Keratinocyte (primary cell): ENCODE data around the gene KANSL1. TPM values are rescaled to one million over a fixed set of nuclear protein-coding genes. Genes with fewer than 3 reads are reported as not detected.

Experiments used
- DNase-seq: peaks from one replicate; pipeline ENCODE4 v3.0.0-alpha.2; 2011; ENCODE audit warnings: low read depth, missing footprints, low spot score
- FAIRE-seq: peaks from 2 replicates; lab custom pipeline; 2011; peaks lifted over from hg19 to GRCh38; lab: Jason Lieb, UNC
- H2AFZ ChIP-seq: 2 replicates; pipeline ENCODE4 v1.6.0; 2012; ENCODE audit warnings: low read length, control low read depth, inconsistent platforms; ENCODE audit not compliant: control insufficient read depth
- H3K27ac ChIP-seq: 2 replicates; pipeline ENCODE4 v1.5.1; 2011; ENCODE audit warnings: low read length; ENCODE audit not compliant: control insufficient read depth, insufficient read depth
- H3K27me3 ChIP-seq: 3 replicates; pipeline ENCODE4 v1.6.0; 2011; ENCODE audit warnings: low read length; ENCODE audit not compliant: control insufficient read depth, insufficient read depth; ENCODE audit errors: extremely low read depth
- H3K36me3 ChIP-seq, 2 experiments: 2 replicates in 1 of 2; 3 replicates in 1 of 2; pipeline ENCODE4 v1.5.1; 2011; ENCODE audit warnings: low read length in 2 of 2, mild to moderate bottlenecking in 1 of 2; ENCODE audit not compliant: control insufficient read depth in 2 of 2, insufficient read depth in 2 of 2; ENCODE audit errors: extremely low read depth in 1 of 2
- H3K4me1 ChIP-seq: 3 replicates; pipeline ENCODE4 v1.5.1; 2011; ENCODE audit warnings: low read length; ENCODE audit not compliant: control insufficient read depth, insufficient read depth; ENCODE audit errors: extremely low read depth
- H3K4me2 ChIP-seq: 3 replicates; pipeline ENCODE4 v1.6.0; 2011; ENCODE audit warnings: low read depth, low read length; ENCODE audit not compliant: control insufficient read depth, insufficient read depth; ENCODE audit errors: extremely low read depth
- H3K4me3 ChIP-seq, 3 experiments: fragments of 200-600 bp in 1 of 3; sonication (generic) in 1 of 3; 2 replicates in 2 of 3; 3 replicates in 1 of 3; pipeline ENCODE4 v1.5.1; 2011 to 2016; ENCODE audit warnings: low read length in 3 of 3, mild to moderate bottlenecking in 3 of 3, control low read depth in 2 of 3, inconsistent platforms in 1 of 3, low read depth in 1 of 3, mixed read lengths in 1 of 3, mixed run types in 1 of 3, moderate library complexity in 1 of 3; ENCODE audit not compliant: control insufficient read depth in 2 of 3, insufficient read depth in 2 of 3; ENCODE audit errors: extremely low read depth in 1 of 3
- H3K79me2 ChIP-seq: 2 replicates; pipeline ENCODE4 v1.6.0; 2012; ENCODE audit warnings: low read length; ENCODE audit not compliant: control insufficient read depth, insufficient read depth
- H3K9ac ChIP-seq: 3 replicates; pipeline ENCODE4 v1.6.0; 2011; ENCODE audit warnings: low read length; ENCODE audit not compliant: control insufficient read depth, insufficient read depth; ENCODE audit errors: extremely low read depth
- H3K9me1 ChIP-seq: 3 replicates; pipeline ENCODE4 v1.6.0; 2011; ENCODE audit warnings: low read length; ENCODE audit not compliant: control insufficient read depth, insufficient read depth; ENCODE audit errors: extremely low read depth
- H3K9me3 ChIP-seq: 2 replicates; pipeline ENCODE4 v1.5.1; 2012; ENCODE audit warnings: low read depth, low read length; ENCODE audit not compliant: control insufficient read depth
- H4K20me1 ChIP-seq: 3 replicates; pipeline ENCODE4 v1.6.0; 2011; ENCODE audit warnings: low read length; ENCODE audit not compliant: control insufficient read depth, insufficient read depth; ENCODE audit errors: extremely low read depth
- EZH2 ChIP-seq: IDR thresholded peaks from one replicate; pipeline ENCODE4 v1.6.1; 2012; ENCODE audit warnings: inconsistent platforms, mild to moderate bottlenecking, low read length, moderate library complexity
- dilution Hi-C: fragments of 300-500 bp; cut with MboI; formaldehyde crosslinking; loops from one replicate; pipeline ENCODE4 v1.7.0; 2020; ENCODE audit warnings: low sequenced_read_pairs; ENCODE audit not compliant: extremely low pct_ligation_motif_present
- polyA plus RNA-seq, 5 experiments: library from polyadenylated mRNA; depleted of rRNA in 3 of 5; stranded (reverse) in 3 of 5; stranded (forward) in 1 of 5; unstranded in 1 of 5; fragments of >200 nt; gene quantifications; 1 replicate in 1 of 5; 2 replicates in 3 of 5; 3 replicates in 1 of 5; pipeline versions ENCODE4 v1.2.1 to v1.2.3, GENCODE V29; 2011 to 2012; ENCODE audit warnings: missing spikeins in 2 of 5, low read depth in 1 of 5, low replicate concordance in 1 of 5
- TF ChIP-seq, protein P1 (sequence below), 3 experiments: IDR thresholded peaks in 1 of 3; conservative IDR thresholded peaks in 1 of 3; optimal IDR thresholded peaks in 1 of 3; 2 replicates in 2 of 3; 3 replicates in 1 of 3; pipeline versions ENCODE3 to v1.5.1; 2011; ENCODE audit warnings: low read length in 3 of 3, mild to moderate bottlenecking in 3 of 3, moderate library complexity in 2 of 3, control low read depth in 1 of 3, inconsistent platforms in 1 of 3; ENCODE audit not compliant: insufficient read depth in 2 of 3; ENCODE audit errors: extremely low read depth in 1 of 3

The KANSL1 gene
- polyA plus RNA-seq, 1 donor (not counting 4 experiments of a cell fraction or from before 2014, with no cell fraction given) = 17.6 TPM

GRCh38 chr17:46199379-46199778, 6.2 kb upstream of the KANSL1 start:
- Histone ChIP-seq H3K4me2 (no peak overlapping the region), H3K9me1 (peaks cover 8% of the 10 kb centered on the region), H3K4me3 (no peak overlapping the region), H3K27ac (no peak overlapping the region), H3K36me3 (peaks cover 5 to 9% of the 10 kb centered on the region in 2 experiments), H3K4me1 (peaks cover 6% of the 10 kb centered on the region), H3K79me2 (peaks cover 85% of the 10 kb centered on the region), H3K9me3 (no peaks in the 10 kb centered on the region), H3K27me3 (no peaks in the 10 kb centered on the region), H2AFZ (no peak overlapping the region), H4K20me1 (peaks cover 6% of the 10 kb centered on the region), H3K9ac (no peak overlapping the region)
- TF ChIP-seq, protein P1, sequence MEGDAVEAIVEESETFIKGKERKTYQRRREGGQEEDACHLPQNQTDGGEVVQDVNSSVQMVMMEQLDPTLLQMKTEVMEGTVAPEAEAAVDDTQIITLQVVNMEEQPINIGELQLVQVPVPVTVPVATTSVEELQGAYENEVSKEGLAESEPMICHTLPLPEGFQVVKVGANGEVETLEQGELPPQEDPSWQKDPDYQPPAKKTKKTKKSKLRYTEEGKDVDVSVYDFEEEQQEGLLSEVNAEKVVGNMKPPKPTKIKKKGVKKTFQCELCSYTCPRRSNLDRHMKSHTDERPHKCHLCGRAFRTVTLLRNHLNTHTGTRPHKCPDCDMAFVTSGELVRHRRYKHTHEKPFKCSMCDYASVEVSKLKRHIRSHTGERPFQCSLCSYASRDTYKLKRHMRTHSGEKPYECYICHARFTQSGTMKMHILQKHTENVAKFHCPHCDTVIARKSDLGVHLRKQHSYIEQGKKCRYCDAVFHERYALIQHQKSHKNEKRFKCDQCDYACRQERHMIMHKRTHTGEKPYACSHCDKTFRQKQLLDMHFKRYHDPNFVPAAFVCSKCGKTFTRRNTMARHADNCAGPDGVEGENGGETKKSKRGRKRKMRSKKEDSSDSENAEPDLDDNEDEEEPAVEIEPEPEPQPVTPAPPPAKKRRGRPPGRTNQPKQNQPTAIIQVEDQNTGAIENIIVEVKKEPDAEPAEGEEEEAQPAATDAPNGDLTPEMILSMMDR (optimal IDR thresholded peaks at IDR 0.05 in 1 of 3, IDR thresholded peaks at IDR 0.05 in 1 of 3, conservative IDR thresholded peaks at IDR 0.05 in 1 of 3; ENCODE audit: extremely low read depth in 1 of 3, insufficient read depth in 2 of 3, low read length in 3 of 3) = no peak
- no peak for TF ChIP-seq EZH2
- DNase-seq (no peak), FAIRE-seq (no peak)
- dilution Hi-C loops = no loop called here

DNA sequence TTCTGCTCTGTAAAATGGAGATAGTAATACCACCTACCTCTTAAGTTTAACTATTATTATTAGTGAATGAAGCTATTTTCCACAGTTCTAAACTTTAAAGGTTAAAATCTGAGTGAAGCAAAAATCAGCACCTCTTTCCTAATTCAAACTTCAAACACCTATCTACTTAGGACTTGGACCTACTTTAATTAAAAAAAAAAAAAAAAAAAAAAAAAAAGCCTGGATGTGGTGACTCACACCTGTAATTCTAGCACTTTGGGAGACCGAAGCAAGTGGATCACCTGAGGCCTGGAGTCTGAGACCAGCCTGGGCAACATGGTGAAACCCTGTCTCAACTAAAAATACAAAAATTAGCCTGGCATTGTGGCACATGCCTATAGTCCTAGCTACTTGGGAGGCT, 5.0 kb upstream of the KANSL1 start:
- FAIRE-seq (no peak), DNase-seq (no peak)
- dilution Hi-C loops = no loop called here
- H3K4me3 ChIP-seq = no peak overlapping the region
- TF ChIP-seq EZH2 = no peak
- TF ChIP-seq, protein P1 (optimal IDR thresholded peaks at IDR 0.05 in 1 of 3, IDR thresholded peaks at IDR 0.05 in 1 of 3, conservative IDR thresholded peaks at IDR 0.05 in 1 of 3; ENCODE audit: extremely low read depth in 1 of 3, insufficient read depth in 2 of 3, low read length in 3 of 3) = no peak
- no peaks in the 10 kb centered on the region for H3K9me3 ChIP-seq
- peaks cover 78% of the 10 kb centered on the region for H3K79me2 ChIP-seq
- H3K9me1 ChIP-seq = peaks cover 8% of the 10 kb centered on the region
- peaks cover 9% of the 10 kb centered on the region for H3K4me1 ChIP-seq
- no peak overlapping the region for H3K4me2 ChIP-seq
- no peaks in the 10 kb centered on the region for H3K27me3 ChIP-seq
- H4K20me1 ChIP-seq = peaks cover 6% of the 10 kb centered on the region
- peaks cover 4 to 9% of the 10 kb centered on the region in 2 experiments for H3K36me3 ChIP-seq
- H3K27ac ChIP-seq = no peak overlapping the region
- H2AFZ ChIP-seq = no peak overlapping the region
- H3K9ac ChIP-seq = no peak overlapping the region
